ENCODE results near the gene SLC12A1. TPM values are rescaled to one million over a fixed set of nuclear protein-coding genes. Genes with fewer than 3 reads are reported as not detected.
A peak's percentile ranks its signal among the peaks of the same experiment; 100 is the strongest.

SLC12A1 gene
- polyA plus RNA-seq, 1 of the 3 experiments (the other 2 are of a cell fraction): not detected

- H2AFZ ChIP-seq (ENCODE audit: low read depth): no peak overlapping the region
- CTCF ChIA-PET: interaction anchor here (1.1 to 5.0 kb wide), 4 partner anchors 31 to 1087 kb away, joined by 3 to 47 read pairs (median 6); no protein-coding TSS in a partner anchor
- 55% methylated on average over 4 of the region's 4 CpGs for WGBS (ENCODE audit: low lambda C conversion rate)
Measured at GRCh38 chr15:48282216-48282615, 76.1 kb downstream of the SLC12A1 start.

GRCh38 chr15:48283396-48284145, 77.5 kb downstream of the SLC12A1 start:
- Histone ChIP-seq H3K9ac (no peak overlapping the region), H3F3A (replicated peaks; ENCODE audit: insufficient read depth) (no peaks in the 10 kb centered on the region), H2AFZ (ENCODE audit: low read depth) (no peak overlapping the region), H3K4me3 (ENCODE audit: low read depth in 2 of 2, low read length in 1 of 2) (no peak overlapping the region), H3K9me2 (no peaks in the 10 kb centered on the region), H3K4me1 (ENCODE audit: control insufficient read depth in 1 of 2, insufficient read depth in 2 of 2, low read depth in 1 of 2, low read length in 1 of 2) (peaks cover 0 to 6% of the 10 kb centered on the region in 2 experiments; a peak in 2 of 4 replicates), H3K27ac (ENCODE audit: low read depth in 2 of 2, low read length in 1 of 2) (no peak overlapping the region), H3K9me3 (no peaks in the 10 kb centered on the region), H3K27me3 (ENCODE audit: insufficient read depth) (no peaks in the 10 kb centered on the region), H4K20me1 (ENCODE audit: insufficient read depth) (no peaks in the 10 kb centered on the region), H3K79me2 (ENCODE audit: insufficient read depth) (no peaks in the 10 kb centered on the region), H3K4me2 (no peak overlapping the region), H3K36me3 (replicated peaks in 1 of 2; ENCODE audit: control insufficient read depth in 1 of 2, insufficient read depth in 2 of 2, low read length in 1 of 2) (no peaks in the 10 kb centered on the region)
- 65% methylated on average over 6 of the region's 6 CpGs for WGBS (ENCODE audit: low lambda C conversion rate)
- POLR2A ChIA-PET: no interaction called here
- DNase-seq: no peak
- CTCF ChIA-PET: interaction anchor here (1.0 to 5.0 kb wide), 10 partner anchors 10 to 1089 kb away, joined by 3 to 47 read pairs (median 8); no protein-coding TSS in a partner anchor
- TF ChIP-seq JUND (IDR thresholded peaks at IDR 0.05) (no peak), POLR2AphosphoS5 (IDR thresholded peaks at IDR 0.05; ENCODE audit: low read depth, low read length) (no peak), USF1 (IDR thresholded peaks at IDR 0.05; ENCODE audit: borderline replicate concordance, low read depth) (no peak), TAF1 (IDR thresholded peaks at IDR 0.05; ENCODE audit: borderline replicate concordance, low read depth, low read length) (no peak), ELF1 (IDR thresholded peaks at IDR 0.05) (no peak), GATA2 (CRISPR knock-in tag; IDR thresholded peaks at IDR 0.05) (no peak), RXRA (IDR thresholded peaks at IDR 0.05; ENCODE audit: borderline replicate concordance, low read depth) (no peak), IRF3 (IDR thresholded peaks at IDR 0.05; ENCODE audit: low read depth, low read length) (no peak), MXI1 (IDR thresholded peaks at IDR 0.05; ENCODE audit: low read depth, low read length) (no peak)

More at GRCh38 chr15:48282216-48282615, 76.1 kb downstream of the SLC12A1 start:
- no peak overlapping the region for H3K9ac ChIP-seq
- no peaks in the 10 kb centered on the region for H3K36me3 ChIP-seq (replicated peaks in 1 of 2; ENCODE audit: control insufficient read depth in 1 of 2, insufficient read depth in 2 of 2, low read length in 1 of 2)
- H3K9me3 ChIP-seq: no peaks in the 10 kb centered on the region
- no peaks in the 10 kb centered on the region for H3K9me2 ChIP-seq
- no peak overlapping the region for H3K4me3 ChIP-seq (ENCODE audit: low read depth in 2 of 2, low read length in 1 of 2)
- no peak overlapping the region for H3K27ac ChIP-seq (ENCODE audit: low read depth in 2 of 2, low read length in 1 of 2)
- POLR2A ChIA-PET: no interaction called here
- no peaks in the 10 kb centered on the region for H3F3A ChIP-seq (replicated peaks; ENCODE audit: insufficient read depth)
- H3K4me2 ChIP-seq: no peak overlapping the region
- TF ChIP-seq REST (IDR thresholded peaks at IDR 0.05; ENCODE audit: low read depth, low read length): no peak
- 0 out of 2 replicates have a peak, but pooled peaks have one; percentile 45 for TF ChIP-seq RCOR1 (IDR thresholded peaks at IDR 0.05; ENCODE audit: low read length)
- no peak for TF ChIP-seq TCF12 (IDR thresholded peaks at IDR 0.05)
- no peak for TF ChIP-seq USF1 (IDR thresholded peaks at IDR 0.05; ENCODE audit: borderline replicate concordance, low read depth)
- no peak for DNase-seq
- H3K27me3 ChIP-seq (ENCODE audit: insufficient read depth): no peaks in the 10 kb centered on the region
- peaks cover 0 to 6% of the 10 kb centered on the region in 2 experiments; a peak in 2 of 4 replicates for H3K4me1 ChIP-seq (ENCODE audit: control insufficient read depth in 1 of 2, insufficient read depth in 2 of 2, low read depth in 1 of 2, low read length in 1 of 2)
- no peaks in the 10 kb centered on the region for H4K20me1 ChIP-seq (ENCODE audit: insufficient read depth)
- H3K79me2 ChIP-seq (ENCODE audit: insufficient read depth): no peaks in the 10 kb centered on the region
